Hematopoietic multipotent progenitor cell treated with erythropoietin and hydrocortisone succinate and interleukin-3 and kit ligand, for 6 days (in vitro differentiated cells): Measurements from ENCODE around the gene GANC.
A peak's percentile ranks its signal among the peaks of the same experiment; 100 is the strongest.

ENCODE experiments used
- DNase-seq: peaks from one replicate; pipeline ENCODE4 v3.0.0-alpha.2; 2015

Gene GANC

GRCh38 chr15:42385206-42385979 lies 112.4 kb downstream of the GANC start:
- DNase-seq: peak; percentile 84

- DNase-seq: no peak
These were observed 113.1 kb downstream of the GANC start for GRCh38 chr15:42385980-42386700.

- no peak for DNase-seq
These were observed 114.6 kb downstream of the GANC start for GRCh38 chr15:42387603-42388002.

- DNase-seq: no peak
These were observed 119.5 kb downstream of the GANC start for GRCh38 chr15:42392309-42393024.

- DNase-seq: no peak
These were observed 121.1 kb downstream of the GANC start for GRCh38 chr15:42394106-42394505.

- no peak for DNase-seq
These were observed 122.8 kb downstream of the GANC start for GRCh38 chr15:42395838-42396237.

GRCh38 chr15:42401544-42402454 lies 128.8 kb downstream of the GANC start:
- DNase-seq: no peak

GRCh38 chr15:42402455-42403205 lies 129.6 kb downstream of the GANC start:
- no peak for DNase-seq

- no peak for DNase-seq
These were observed 130.4 kb downstream of the GANC start for GRCh38 chr15:42403389-42403788.

- no peak for DNase-seq
These were observed 131.6 kb downstream of the GANC start for GRCh38 chr15:42404461-42405235.

- no peak for DNase-seq
These were observed 133.0 kb downstream of the GANC start for GRCh38 chr15:42405863-42406482.
